NB4 (cell line): ENCODE data around the gene CRISPLD2.

ENCODE experiments used
- DNase-seq: peaks from one replicate; pipeline ENCODE4 v3.0.0; 2010; ENCODE audit warnings: low read depth
- H3K4me3 ChIP-seq: one replicate; pipeline ENCODE4 v1.5.1; 2011; ENCODE audit warnings: mild to moderate bottlenecking, low read depth, low read length, moderate library complexity
- CTCF ChIP-seq: IDR thresholded peaks from one replicate; pipeline ENCODE4 v1.5.1; 2012; ENCODE audit warnings: low read depth, low read length
- MAX ChIP-seq: IDR thresholded peaks from 2 replicates; pipeline ENCODE4 v1.6.1; 2011; ENCODE audit warnings: low read depth, low read length
- MYC ChIP-seq: IDR thresholded peaks from 2 replicates; pipeline ENCODE4 v1.6.1; 2011; ENCODE audit warnings: low read depth, low read length
- POLR2A ChIP-seq: IDR thresholded peaks from 2 replicates; pipeline ENCODE4 v1.6.1; 2011; ENCODE audit warnings: mild to moderate bottlenecking; ENCODE audit not compliant: insufficient read length; ENCODE audit errors: extremely low read depth

Gene CRISPLD2

DNA sequence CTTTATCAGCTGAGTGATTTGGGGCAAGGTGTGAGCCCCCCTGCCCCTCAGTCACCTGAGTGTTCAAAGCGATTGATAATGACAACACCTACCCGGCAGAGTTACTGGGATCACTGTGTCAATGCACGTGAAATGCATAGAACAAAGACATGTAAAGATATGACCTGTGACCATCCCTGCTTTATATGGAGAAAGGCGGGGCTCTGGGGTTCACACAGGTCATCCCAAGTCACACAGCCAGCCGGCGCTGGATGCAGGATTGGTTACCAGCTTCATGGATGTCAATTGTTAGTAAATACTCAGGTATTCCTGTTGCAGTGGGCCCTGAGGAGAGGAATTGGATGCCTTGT lies 64.4 kb downstream of the CRISPLD2 start:
- no peak for DNase-seq
- no peak for TF ChIP-seq MYC
- no peak for TF ChIP-seq POLR2A
- TF ChIP-seq MAX, result no peak
- TF ChIP-seq CTCF, result no peak
- H3K4me3 ChIP-seq, result no peak overlapping the region

DNA sequence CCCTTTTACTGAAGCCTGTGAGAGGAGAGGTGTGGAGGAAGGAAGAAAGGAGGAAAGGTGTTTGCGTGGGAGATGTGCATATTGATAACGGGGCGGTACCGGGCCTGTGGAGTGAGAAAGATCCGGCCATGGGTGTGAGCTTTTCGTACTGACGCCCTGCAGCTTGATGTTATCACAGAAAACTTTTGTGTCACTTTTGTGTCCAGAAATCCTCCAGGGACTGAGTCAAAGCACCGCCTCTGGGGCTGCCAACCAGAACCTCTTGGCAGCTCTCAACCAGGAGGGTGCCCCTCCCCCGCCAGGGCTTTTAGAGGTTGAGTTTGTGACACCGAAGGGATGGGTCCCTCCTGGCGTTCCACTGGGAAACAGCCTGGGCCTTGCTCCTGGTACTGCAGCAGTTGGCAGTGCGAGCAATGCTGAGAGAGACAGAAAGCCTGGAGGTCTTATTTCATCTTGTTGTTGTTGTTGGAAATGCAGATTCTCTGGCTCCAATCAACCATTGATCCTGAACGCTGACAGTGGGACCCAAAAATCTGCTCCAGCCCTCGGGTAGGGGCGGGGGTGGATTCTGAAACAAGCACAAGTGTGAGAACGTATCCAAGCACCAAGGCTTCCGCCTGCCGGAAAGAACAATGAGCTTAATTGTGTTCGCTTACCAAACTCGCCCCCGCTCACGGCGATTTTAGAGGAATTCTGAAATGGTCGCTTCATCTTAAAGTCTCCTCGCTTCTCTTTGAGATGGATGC lies 65.0 kb downstream of the CRISPLD2 start:
- H3K4me3 ChIP-seq, result no peak overlapping the region
- DNase-seq, result no peak
- no peak for TF ChIP-seq MYC
- TF ChIP-seq POLR2A, result no peak
- TF ChIP-seq CTCF, result no peak
- no peak for TF ChIP-seq MAX

DNA sequence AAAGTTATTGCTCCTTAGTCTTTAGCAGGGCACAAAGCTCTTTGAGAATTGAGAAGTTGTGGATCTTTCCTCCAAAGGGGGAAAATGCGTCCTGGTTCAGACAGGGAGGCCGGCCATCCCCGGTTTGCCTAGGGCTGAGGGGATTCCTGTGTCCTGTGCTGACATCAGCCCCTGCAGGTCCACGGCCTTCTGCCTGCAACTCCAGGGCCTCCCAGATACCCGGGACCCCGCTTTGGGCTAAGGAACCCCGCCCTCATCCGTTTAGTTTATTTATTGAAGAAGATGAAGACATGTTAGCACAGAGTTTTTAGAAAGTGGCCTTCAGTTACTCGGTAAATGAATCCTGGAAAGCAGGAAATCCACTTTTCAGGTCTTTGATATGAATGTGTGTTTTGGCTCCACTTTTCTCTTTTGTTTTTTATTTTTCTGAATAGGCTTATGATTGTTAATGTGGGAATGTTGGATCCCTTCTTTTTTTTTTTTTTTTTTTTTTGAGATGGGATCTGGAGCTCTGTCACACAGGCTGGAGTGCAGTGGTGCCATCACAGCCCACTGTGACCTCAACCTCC lies 65.6 kb downstream of the CRISPLD2 start:
- H3K4me3 ChIP-seq, result no peak overlapping the region
- DNase-seq, result no peak
- TF ChIP-seq CTCF (no peak), MAX (no peak), MYC (no peak), POLR2A (no peak)

- no peak overlapping the region for H3K4me3 ChIP-seq
- no peak for DNase-seq
- TF ChIP-seq CTCF (no peak), MAX (no peak), MYC (no peak), POLR2A (no peak)
Measured at GRCh38 chr16:84886497-84887090, 66.8 kb downstream of the CRISPLD2 start.

GRCh38 chr16:84887207-84887606 lies 67.4 kb downstream of the CRISPLD2 start:
- no peak overlapping the region for H3K4me3 ChIP-seq
- DNase-seq, result no peak
- TF ChIP-seq POLR2A (no peak), MAX (no peak), CTCF (no peak), MYC (no peak)
